CD8-positive, alpha-beta T cell (primary cell): Measurements from ENCODE around the gene STAT5A. TPM values are rescaled to one million over a fixed set of nuclear protein-coding genes. Genes with fewer than 3 reads are reported as not detected.

ENCODE experiments used
- total RNA-seq, 46 experiments: library from RNA in 2 of 46; stranded (reverse) in 2 of 46; gene quantifications; one replicate each; pipeline ENCODE4 v1.2.3 and lab custom pipeline; 2021 to 2026

STAT5A gene
- total RNA-seq, 2 experiments from 2014 or later = 300 to 319 TPM

Other genes with a start within 250 kb of the STAT5A start
- under 1 TPM; 0.14 to 0.22 TPM for gene C17orf113, start 237.9 kb upstream of the STAT5A start, total RNA-seq
- under 1 TPM in 1 of 2 experiments, not detected in 1; 0.19 TPM for gene ZNF385C, start 190.0 kb upstream of the STAT5A start, total RNA-seq
- gene DHX58, start 175.8 kb upstream of the STAT5A start, total RNA-seq = 10 to 100 TPM; 32.8 to 39.1 TPM
- gene KAT2A, start 167.1 kb upstream of the STAT5A start, total RNA-seq = 10 to 100 TPM; 39.3 to 42.5 TPM
- gene HSPB9, start 165.7 kb upstream of the STAT5A start, total RNA-seq = not detected
- 10 to 100 TPM; 79.3 to 86.7 TPM for gene RAB5C, start 133.5 kb upstream of the STAT5A start, total RNA-seq
- gene KCNH4, start 107.4 kb upstream of the STAT5A start, total RNA-seq = under 1 TPM; 0.35 to 0.42 TPM
- gene HCRT, start 103.0 kb upstream of the STAT5A start, total RNA-seq = not detected
- gene GHDC, start 94.0 kb upstream of the STAT5A start, total RNA-seq = 1 to 10 TPM; 6.6 to 6.7 TPM
- gene STAT5B, start 12.1 kb upstream of the STAT5A start, total RNA-seq = 10 to 100 TPM; 85.2 to 85.5 TPM
- 100 to 1,000 TPM; 338 to 343 TPM for gene STAT3, start 99.9 kb downstream of the STAT5A start, total RNA-seq
- not detected for gene CAVIN1, start 134.8 kb downstream of the STAT5A start, total RNA-seq
- 1 to 10 TPM; 8.3 to 9.0 TPM for gene ATP6V0A1, start 170.4 kb downstream of the STAT5A start, total RNA-seq
- gene NAGLU, start 247.7 kb downstream of the STAT5A start, total RNA-seq = 1 to 10 TPM; 7.4 TPM